Muscle of back (tissue), 11 donors: ENCODE results near the gene SGCD. TPM values are rescaled to one million over a fixed set of nuclear protein-coding genes. Genes with fewer than 3 reads are reported as not detected.
A peak's percentile ranks its signal among the peaks of the same experiment; 100 is the strongest.

Source experiments
- DNase-seq, 3 donors: peaks; one replicate each; pipeline versions ENCODE4 v3.0.0 to v3.0.0-alpha.2; 2013
- polyA plus RNA-seq, 10 donors: library from polyadenylated mRNA; unstranded; fragments of 120-200 nt; gene quantifications; one replicate each; pipeline ENCODE4 v1.2.1, GENCODE V29; 2013; ENCODE audit not compliant: insufficient read length in 10 of 10

Gene SGCD
- polyA plus RNA-seq, 10 donors = 77.3 to 113 (median 84.3) TPM

DNA sequence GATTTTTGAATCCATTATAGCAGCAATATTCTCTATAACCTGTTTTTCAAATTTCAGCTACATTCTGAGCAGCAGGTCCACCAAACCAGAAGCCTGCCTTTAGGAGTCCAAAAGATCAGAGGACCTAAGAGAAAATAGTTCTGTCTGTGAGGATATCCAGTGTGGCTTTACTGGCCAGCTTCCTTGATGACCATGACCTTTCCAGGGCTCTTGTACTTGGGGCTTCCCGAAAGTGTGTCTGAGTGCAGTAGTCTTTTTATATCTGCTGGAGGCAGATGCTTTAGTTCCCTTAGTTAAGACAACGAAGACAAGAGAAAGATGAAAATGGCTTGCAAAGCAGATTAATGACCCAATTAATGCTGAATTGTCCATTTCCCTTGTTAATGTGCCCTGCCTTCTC is 72.4 kb downstream of the SGCD start:
- DNase-seq = no peak

DNA sequence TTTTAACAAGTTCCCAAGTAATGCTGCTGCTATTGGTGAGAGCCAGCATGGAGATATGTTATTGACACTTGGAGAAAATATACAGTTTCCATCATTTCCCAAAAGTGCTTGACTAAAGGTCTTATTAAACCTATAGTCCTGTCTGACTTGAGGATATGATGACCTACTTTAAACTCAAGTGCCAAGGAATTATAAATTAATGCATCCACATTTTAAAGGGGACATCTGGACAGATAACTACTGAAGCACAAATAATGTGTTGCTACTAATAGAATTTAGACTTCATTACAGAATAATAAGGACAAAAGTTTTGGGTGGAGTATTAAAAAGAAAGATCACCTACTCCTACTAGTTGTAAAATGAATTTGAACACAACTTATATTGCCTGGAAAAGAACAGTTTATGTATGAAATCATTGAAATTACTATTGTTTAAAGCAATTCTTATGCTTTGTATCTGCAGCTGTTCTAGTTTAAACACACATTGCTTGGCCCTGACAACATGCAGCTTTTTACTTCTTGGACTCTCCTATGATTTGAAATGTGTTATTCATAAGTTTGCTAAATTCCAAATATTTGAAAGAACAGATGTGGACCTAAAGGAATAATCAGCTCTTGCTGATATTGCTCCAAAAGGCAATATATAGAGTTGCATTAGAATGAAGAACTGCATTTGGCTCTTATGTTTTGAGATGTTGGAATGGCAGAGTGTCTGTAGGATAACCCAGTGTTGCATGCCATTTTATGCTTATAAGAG is 73.4 kb downstream of the SGCD start:
- DNase-seq = peak; percentile 76 to 92 (median 78)

DNA sequence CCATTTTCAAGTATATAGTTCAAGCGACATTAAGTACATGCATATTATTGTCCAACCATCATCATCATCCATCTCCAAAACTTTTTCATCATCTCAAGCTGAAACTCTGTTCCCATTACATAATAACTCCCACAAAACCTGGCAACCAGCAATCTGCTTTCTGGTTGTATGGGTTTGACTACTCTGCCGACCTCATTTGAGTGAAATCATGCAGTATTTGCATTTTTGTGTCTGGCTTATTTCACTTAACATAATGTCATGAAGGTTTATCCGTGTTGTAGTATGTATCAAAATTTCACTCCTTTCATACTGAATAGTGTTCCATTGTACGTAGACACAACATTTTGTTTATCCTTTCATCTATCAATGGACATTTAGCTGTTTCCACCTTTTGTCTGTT is 74.8 kb downstream of the SGCD start:
- DNase-seq = no peak

DNA sequence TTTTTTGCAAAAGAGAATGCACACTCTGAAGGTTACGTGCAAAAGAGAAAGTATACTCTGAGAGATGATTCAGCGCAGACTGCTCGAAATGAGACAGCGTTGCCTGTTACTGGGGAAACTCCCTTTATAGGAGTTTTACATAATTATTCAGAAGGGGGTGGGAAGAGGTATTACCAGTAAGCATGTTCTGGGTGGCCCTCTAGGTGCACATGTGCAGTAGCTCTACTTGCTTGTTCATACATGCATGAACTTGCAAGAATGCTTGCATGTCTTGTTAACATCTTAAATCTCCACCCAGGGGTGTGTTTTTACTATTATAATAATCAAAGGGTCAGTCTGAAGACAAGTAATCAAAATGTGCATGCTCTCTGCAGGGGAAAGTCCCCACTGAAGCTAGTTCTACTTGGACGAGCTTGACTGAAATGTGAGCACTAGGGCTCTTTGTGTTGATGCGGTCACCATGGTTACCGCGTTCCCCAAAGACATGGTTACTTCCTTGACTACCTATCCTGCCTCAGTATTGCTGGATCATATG is 75.5 kb downstream of the SGCD start:
- peak; percentile 77 to 93 (median 92) for DNase-seq

DNA sequence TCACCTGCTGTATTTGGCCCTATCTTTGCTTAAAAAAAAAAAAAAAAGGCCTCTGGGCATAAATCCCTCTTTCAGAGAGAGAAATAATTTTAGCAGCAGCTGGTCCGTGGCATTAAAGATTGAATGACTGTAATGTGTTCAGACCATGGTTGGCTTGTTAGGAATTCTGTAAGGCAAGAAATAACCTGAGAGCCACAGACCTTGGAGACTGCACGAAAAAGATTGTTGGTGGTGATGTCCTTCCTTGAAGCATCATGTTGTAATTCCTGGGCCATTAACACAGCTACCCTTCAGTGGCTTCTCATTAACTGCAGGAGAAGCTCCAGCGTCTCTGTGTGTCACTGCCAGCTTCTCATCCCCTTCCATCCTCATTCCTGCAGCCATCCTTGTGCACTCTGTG is 79.0 kb downstream of the SGCD start:
- no peak for DNase-seq

DNA sequence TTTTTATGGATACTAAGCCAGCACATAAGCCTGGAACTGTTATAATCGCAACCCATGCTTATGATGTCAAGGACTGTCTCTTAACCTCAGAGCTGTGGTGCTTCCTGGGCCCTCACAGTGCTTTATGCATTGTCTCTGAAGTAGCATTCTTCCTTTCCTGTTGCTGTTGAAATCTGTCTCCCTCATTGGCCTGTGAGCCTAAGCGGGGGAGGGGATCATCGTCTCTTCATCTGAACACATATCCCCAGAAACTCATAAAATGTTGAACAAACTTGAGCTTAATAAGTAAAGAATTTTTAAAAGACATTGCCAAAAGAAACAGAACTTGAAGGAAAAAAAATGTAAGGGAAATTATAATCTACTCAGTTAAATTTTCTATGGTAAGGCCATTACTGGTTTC is 80.3 kb downstream of the SGCD start:
- DNase-seq = peak in 2 of 3 donors; percentile 64 to 90

DNA sequence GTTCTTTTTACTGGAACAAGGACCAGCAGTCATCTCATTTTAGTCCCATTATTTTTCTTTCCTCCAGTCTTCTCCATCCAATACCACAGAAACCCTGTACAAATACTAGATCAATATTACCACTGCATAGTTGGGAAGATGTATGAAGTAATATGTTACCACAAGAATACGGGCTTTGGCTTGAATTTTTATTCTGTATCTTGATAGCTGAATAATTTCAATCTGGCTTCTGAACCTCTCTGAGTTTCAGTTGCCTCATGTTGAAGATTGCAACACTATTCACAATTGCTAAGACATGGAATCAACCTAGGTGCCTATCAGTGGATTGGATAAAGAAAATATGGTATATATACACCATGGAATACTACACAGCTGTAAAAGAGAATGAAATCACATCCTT is 82.9 kb downstream of the SGCD start:
- DNase-seq = no peak

DNA sequence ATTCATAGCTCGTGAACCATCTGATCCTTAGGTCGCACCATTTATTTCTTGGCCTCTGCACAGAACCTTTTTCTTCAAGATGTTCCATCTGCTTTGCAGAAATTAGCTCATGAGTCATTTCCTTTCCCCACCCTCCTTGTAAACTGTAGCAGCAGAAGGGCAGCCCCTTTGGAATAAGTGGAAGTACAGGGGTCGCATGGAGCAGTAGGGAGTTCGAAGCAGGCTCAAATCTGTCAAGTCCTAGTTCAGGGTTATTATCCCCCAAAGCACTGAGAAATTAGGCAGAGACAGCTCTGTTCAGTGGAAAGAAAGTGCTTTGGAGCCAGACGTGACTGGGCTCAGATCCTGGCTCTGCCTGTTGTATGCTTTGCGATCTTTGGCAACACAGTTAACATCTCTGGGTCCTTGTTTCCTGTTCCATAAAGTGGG is 84.2 kb downstream of the SGCD start:
- DNase-seq = peak; percentile 63 to 89 (median 70)

DNA sequence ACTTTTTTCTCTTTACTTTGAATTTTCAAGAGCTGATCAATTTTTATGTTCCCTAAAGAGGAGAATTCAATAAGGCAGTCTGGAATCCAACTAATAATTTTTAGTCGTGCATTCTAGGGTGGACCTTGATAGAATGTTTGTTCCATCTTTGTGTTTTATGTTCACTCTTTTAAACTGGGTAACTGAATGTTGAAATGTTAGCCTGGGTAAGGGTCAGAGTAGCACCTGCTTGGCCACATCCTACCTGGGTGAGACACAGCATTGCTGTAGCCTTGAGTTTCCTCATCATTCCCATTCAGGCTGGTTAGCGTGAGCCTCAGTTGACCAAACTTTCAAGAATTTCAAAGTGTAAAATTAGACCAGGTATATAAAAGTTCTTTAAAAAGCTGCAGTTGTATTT is 85.0 kb downstream of the SGCD start:
- DNase-seq = no peak

DNA sequence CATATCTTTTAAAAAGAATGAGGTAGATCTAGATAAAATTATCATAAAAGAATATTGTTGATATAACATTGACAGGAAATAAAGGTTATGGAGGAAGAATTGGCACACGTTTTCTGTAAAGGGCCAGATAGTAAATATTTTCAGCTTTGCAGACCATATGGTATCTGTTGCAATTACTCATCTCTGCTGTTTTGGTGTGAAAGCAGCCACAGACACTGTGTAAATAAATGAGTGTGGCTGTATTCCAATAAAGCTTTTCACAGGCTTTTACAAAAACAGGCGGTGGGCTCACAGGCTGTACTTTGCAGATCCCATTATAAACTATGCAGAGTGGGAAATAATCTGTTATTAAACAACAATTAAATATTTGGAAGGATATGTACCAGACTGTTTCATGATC is 87.4 kb downstream of the SGCD start:
- DNase-seq = no peak

DNA sequence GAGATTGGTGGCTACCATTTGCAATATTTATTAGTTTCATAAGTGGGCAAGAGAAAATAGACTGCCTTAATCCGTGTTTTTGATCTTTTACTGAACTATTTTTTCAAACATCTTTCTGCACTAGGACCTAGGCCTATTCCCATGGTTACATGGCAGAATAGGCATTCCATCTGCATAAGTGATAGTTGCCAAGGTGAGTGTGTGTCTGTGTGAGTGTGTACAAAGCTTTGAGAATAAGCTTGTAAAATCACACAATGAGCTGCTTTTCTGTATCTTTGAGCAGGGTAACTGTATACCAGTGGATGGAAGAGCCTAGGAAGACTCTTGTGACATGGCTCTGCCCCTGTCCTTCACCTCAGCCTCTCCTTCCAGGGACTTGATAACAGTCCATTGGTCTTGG is 92.7 kb downstream of the SGCD start:
- no peak for DNase-seq

DNA sequence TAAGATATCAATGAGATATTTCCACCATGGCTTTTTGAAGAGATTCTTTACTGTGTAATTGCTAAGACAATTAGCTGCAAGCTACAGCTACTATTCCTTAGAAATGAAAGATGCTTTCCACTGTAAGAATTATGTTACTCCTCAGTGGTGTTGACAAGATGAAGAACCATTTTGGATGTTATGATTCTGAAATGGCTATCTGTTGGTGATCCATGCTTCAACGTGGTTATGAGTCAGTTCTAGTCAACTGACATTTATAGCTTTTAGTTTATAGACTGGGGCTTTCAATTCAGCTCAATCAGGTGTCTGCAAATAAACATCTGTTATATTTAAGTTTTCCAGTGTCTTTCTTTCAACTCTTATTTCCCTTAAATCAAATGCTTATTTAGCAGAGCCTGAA is 93.7 kb downstream of the SGCD start:
- no peak for DNase-seq

DNA sequence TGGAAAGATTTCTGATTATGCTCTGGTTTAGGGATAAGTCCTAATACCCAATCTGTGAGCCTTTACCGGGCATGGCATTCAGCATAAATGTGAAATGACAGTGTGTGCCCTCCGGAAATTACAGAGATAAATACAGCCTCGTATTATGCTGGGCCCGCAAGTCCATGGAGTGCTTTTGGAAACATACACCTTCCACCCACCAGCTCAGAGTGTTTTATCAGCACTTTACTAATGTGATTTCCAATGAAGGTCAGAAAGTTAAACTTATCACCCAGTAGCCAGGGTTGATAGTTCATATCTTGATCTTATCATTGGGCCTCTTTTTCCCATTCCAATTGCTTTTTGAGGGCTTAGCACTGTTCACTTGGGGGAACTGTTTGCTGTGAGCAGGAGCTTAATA is 94.8 kb downstream of the SGCD start:
- no peak for DNase-seq

DNA sequence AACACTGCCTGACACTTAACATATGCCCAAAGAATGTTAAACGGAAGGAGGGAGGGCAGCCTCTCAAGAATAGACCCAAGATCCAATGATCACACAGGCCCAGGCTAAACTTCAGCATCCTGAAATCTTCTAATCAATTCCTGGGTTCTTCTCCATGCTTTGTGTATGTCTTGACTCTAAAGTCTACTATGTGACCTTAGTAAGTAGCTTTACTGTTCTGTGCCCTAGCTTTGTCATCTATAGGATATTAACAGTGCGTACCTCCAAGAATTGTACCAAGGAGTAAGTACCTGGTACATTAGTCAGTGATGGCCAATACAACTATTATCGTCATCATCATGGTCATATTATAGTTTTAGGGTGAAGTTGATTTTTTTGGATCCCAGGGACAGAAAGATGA is 96.6 kb downstream of the SGCD start:
- no peak for DNase-seq

DNA sequence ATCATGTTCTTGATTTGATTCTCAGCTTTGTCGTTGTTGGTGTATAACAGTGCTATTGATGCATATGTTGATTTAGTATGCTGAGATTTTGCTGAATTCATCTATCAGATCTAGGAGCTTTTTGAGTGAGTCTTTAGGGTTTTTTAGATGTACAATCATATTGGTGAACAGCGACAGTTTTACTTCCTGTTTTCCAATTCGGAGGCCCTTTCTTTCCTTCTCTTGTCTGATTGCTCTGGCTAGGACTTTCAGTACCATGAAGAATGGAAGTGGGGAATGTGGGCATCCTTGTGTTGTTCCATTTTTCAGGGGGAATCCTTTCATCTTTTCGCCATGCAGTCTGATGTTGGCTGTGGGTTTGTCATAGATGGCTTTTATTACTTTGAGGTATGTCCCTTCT is 100.4 kb downstream of the SGCD start:
- no peak for DNase-seq

DNA sequence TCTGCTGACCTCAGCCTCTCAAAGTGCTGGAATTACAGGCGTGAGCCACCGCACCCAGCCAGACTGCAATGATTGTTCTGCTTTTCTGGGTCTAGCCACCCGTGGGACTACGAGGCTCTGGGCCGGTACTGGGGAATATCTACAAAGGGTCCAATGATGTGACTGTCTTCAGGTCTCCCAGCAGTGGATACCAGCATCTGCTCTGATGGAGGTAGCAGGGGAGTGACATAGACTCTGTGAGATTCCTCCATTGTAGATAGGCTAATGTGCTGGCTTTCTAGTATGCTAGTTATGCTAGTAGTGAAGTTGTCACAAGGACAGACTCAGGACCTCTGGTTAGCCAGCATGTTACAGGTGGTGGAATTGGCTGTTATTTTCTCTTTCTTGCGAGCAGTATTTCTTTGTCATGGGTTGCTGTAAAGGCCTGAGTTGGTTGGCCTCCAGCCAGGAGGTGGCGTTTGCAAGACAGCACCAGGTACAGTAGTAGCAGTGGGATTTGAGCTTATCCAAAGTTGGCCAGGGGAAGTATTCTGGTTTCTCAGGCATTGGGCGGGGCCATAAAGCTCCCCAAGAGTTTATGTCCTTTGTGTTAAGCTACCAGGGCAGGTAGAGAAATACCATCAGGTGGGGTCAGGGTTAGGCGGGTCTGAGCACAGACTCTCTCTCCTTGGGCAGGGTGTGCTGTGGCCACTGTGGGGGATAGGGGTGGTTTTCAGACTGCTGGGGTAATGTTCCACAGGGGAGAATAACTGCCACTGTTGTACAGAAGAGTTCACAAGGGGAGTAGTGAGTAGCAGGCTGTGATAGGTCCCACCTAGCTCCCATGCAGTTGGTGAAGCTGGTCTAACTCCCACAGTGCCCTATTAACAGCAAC is 105.2 kb downstream of the SGCD start:
- no peak for DNase-seq

DNA sequence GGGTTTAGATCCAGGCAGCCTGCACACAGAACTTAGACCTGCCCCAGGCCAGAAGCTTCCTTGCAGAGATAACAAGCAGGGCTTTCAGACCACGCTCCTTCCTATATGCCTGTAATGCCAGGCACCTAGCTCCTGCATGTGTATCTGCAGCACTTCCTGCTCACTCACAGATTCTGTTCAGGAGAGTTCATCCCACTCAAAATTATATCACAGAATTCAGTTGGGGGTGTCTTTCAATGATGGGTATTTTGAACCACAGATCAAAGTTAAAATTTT is 105.8 kb downstream of the SGCD start:
- DNase-seq = no peak

DNA sequence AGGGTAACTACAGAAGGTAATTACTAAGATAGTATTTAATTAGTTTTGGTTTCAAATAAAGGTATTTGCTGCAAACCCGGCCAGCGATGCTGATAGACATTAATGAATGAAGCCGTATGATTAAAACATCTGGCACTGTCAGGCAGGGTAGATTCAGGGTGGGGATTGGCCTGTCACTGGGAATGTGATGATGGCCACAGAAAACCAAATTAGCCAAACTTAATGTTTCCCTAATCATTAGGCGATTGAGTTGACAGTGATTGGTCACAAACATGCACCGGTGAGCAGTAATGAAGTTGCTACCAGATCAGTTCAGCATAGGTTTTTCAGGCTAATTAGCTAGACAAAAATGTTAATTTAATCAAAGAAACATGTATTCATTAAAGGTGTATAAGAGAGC is 107.5 kb downstream of the SGCD start:
- no peak for DNase-seq

DNA sequence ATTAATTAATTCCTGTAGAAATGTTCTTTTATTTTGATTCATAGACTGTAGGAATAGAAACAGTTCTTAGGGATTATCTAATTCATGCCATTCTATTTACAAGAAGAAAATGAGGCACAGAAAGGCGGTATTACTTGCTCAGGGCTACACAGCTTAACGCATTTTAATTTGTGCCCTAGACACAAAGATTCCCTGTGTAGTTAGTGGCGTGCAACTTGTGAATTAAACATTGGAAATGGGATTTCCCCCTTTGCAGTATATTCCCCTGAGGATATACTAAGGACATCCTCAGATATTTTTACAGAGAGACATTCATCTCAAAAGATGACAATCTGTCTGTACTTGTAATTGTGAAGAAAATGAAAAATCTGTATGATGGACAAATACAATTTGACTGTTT is 108.1 kb downstream of the SGCD start:
- DNase-seq = no peak

DNA sequence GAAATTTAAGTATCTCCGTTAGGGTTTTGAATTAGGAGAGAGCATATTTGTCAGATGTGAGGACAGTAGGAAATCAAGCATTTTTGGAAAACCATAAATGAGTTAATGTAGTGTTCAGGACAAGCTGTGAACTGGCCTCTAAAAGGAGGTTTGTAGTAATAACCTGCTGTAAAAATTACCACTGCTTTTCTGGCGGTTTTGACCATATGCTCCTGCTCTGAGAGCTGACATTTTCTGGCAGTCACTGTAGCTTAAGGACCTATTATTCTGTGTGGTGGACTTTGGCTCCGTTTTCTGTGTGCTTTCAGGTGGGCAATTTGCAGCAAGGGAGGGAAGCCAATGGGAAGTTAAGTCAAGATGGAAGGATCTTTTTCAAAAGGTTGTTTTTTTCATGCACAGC is 111.1 kb downstream of the SGCD start:
- DNase-seq = no peak

DNA sequence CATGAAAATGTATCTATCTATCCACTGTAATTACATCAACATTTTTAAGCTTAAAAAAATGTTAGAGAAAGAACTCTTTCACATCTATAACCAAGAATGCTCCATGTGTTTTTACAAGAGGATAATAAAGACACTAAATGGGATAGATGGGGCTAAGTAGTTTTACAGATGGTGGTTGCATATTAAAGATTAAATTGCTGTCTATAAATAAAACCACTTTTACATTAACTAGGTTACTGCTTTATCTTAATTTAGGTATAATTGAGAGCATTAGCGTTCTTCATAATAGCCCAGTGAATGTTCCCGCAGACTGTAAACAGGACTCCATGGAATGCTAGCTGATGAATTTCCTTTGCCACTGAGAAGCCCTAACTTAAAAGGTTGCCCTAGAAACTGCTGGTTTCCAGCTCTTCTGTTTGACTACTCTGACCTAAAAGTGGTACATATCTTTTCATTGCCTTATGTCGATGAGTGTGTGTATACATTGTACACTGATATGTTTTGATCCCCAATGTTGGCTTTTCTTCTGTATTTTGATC is 117.9 kb downstream of the SGCD start:
- no peak for DNase-seq

DNA sequence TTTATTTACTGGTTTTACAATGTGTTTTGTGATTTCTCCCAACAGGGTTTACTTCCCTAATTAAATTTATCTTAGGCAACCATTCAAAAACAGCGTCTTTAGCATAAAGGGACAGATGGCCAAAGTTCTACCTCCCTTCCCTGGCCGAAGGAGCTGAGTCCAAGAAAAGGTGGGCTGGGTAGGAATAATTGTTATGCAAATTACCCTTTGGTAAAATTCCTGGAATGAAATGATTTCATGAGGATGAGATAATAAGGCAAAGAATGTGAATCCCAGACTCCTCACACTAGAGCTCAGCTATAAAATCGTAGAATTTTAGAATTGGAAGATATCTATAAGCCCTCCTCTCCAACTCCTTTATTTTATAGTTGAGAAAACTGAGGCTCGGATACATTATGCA is 119.6 kb downstream of the SGCD start:
- DNase-seq = no peak

DNA sequence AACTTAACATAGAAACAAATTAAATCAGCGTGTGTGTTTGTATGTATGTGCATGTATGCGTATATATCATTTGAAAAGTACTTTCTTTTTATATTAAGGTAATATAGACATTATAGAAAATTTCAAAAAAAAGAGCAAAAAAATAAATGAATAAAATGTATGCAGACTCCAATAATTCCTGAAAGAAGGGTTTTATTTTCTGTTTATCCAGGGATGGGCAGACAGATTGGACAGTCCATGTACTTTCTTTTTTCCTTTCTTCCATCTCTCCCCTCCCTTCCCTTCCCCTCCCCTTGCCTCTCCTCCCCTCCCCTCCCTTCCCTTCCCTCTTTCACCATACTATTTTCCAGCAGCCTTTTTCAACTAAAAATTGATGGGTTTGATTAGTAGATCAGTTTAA is 123.8 kb downstream of the SGCD start:
- DNase-seq = no peak
